ENCODE measurements around the gene CACNA1H. TPM values are rescaled to one million over a fixed set of nuclear protein-coding genes. Genes with fewer than 3 reads are reported as not detected.

The CACNA1H gene
- total RNA-seq, 1 donor from 2014 or later = 2.5 TPM

- Histone ChIP-seq H3K9me3 (replicated peaks) (no peaks in the 10 kb centered on the region), H3K27ac (replicated peaks) (no peak overlapping the region), H3K4me1 (no peaks in the 10 kb centered on the region), H3K4me3 (no peak overlapping the region), H3K27me3 (ENCODE audit: low read depth) (peaks cover 92% of the 10 kb centered on the region), H3K36me3 (no peaks in the 10 kb centered on the region)
- no peak for DNase-seq
- no peak for TF ChIP-seq CTCF (IDR thresholded peaks at IDR 0.05; ENCODE audit: borderline replicate concordance)
- intact Hi-C loops (cut with micrococcal nuclease) = no loop called here
Measured at GRCh38 chr16:1123525-1124230, 29.2 kb upstream of the CACNA1H start.

- Histone ChIP-seq H3K36me3 (no peaks in the 10 kb centered on the region), H3K9me3 (replicated peaks) (no peaks in the 10 kb centered on the region), H3K4me1 (no peaks in the 10 kb centered on the region), H3K27me3 (ENCODE audit: low read depth) (peaks cover 86% of the 10 kb centered on the region), H3K4me3 (no peak overlapping the region), H3K27ac (replicated peaks) (no peak overlapping the region)
- no peak for TF ChIP-seq CTCF (IDR thresholded peaks at IDR 0.05; ENCODE audit: borderline replicate concordance)
- intact Hi-C loops (cut with micrococcal nuclease) = no loop called here
- no peak for DNase-seq
Measured at GRCh38 chr16:1124291-1124690, 28.6 kb upstream of the CACNA1H start.

- Histone ChIP-seq H3K4me3 (no peak overlapping the region), H3K27ac (replicated peaks) (no peak overlapping the region), H3K36me3 (no peaks in the 10 kb centered on the region), H3K4me1 (no peaks in the 10 kb centered on the region), H3K27me3 (ENCODE audit: low read depth) (peaks cover 86% of the 10 kb centered on the region), H3K9me3 (replicated peaks) (no peaks in the 10 kb centered on the region)
- intact Hi-C loops (cut with micrococcal nuclease) = no loop called here
- TF ChIP-seq CTCF (IDR thresholded peaks at IDR 0.05; ENCODE audit: borderline replicate concordance) = no peak
- no peak for DNase-seq
Measured at GRCh38 chr16:1124795-1125194, 28.1 kb upstream of the CACNA1H start.

GRCh38 chr16:1125471-1125870, 27.4 kb upstream of the CACNA1H start:
- intact Hi-C loops (cut with micrococcal nuclease) = no loop called here
- H3K27ac ChIP-seq (replicated peaks) = no peak overlapping the region
- H3K36me3 ChIP-seq = no peaks in the 10 kb centered on the region
- TF ChIP-seq CTCF (IDR thresholded peaks at IDR 0.05; ENCODE audit: borderline replicate concordance) = no peak
- no peak for DNase-seq
- no peak overlapping the region for H3K4me3 ChIP-seq
- H3K4me1 ChIP-seq = no peaks in the 10 kb centered on the region
- no peaks in the 10 kb centered on the region for H3K9me3 ChIP-seq (replicated peaks)
- H3K27me3 ChIP-seq (ENCODE audit: low read depth) = peaks cover 85% of the 10 kb centered on the region

- Histone ChIP-seq H3K27ac (replicated peaks) (no peak overlapping the region), H3K4me3 (no peak overlapping the region), H3K9me3 (replicated peaks) (no peaks in the 10 kb centered on the region), H3K4me1 (no peaks in the 10 kb centered on the region), H3K27me3 (ENCODE audit: low read depth) (peaks cover 79% of the 10 kb centered on the region), H3K36me3 (no peaks in the 10 kb centered on the region)
- TF ChIP-seq CTCF (IDR thresholded peaks at IDR 0.05; ENCODE audit: borderline replicate concordance) = no peak
- intact Hi-C loops (cut with micrococcal nuclease) = no loop called here
- no peak for DNase-seq
Measured at GRCh38 chr16:1126044-1126443, 26.9 kb upstream of the CACNA1H start.
